Measurements from ENCODE around the gene ASPG.

ASPG gene

DNA sequence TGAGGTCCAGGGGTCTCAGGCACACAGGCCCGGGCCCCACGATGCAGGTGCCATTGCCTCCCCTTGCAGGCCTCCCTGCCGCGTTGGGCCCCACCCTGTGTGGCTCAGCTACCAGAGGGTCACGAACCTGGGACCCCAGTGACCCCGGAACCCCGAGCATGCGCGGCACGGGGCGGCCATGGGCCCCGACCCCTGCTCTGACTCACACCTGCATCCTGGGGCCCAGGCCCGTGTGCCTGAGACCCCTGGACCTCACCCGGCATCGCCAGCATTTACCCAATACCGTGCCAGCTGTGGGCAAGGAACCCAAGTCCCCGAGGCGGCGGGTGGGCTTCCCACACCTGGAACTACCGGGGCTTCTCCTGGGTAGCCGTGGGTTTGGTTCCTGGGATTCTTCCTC, 78.0 kb downstream of the ASPG start:
- DNase-seq (ENCODE audit: low read depth) = no peak

GRCh38 chr14:104164041-104164440, 78.5 kb downstream of the ASPG start:
- no peak for DNase-seq (ENCODE audit: low read depth)

- DNase-seq (ENCODE audit: low read depth) = no peak
Measured at GRCh38 chr14:104164512-104164911, 79.0 kb downstream of the ASPG start.
